T-helper 2 cell treated with Interferon-gamma antibody and Interleukin-4, amounts not matched to agents 5 μg/mL and 100 μg/mL, for 36 hours (primary cell): Measurements from ENCODE around the gene LST1.
"Not testable (repeated sequence)": the region's sequence is repeated elsewhere in the genome, so short reads cannot be mapped to it uniquely, and the experiment has no call there.

ENCODE experiments used
- DNase-seq: peaks from one replicate; pipeline ENCODE4 v3.0.0; 2021; ENCODE audit warnings: low spot score
- H3K27ac Mint-ChIP-seq: one replicate; pipeline ENCODE4 v1.8.0; 2021; ENCODE audit warnings: mild to moderate bottlenecking, mixed read lengths
- H3K27me3 Mint-ChIP-seq: one replicate; pipeline ENCODE4 v1.8.0; 2021; ENCODE audit warnings: low read depth, mixed read lengths
- H3K36me3 Mint-ChIP-seq: one replicate; pipeline ENCODE4 v1.8.0; 2021; ENCODE audit warnings: low read depth, mixed read lengths
- H3K4me1 Mint-ChIP-seq: one replicate; pipeline ENCODE4 v1.8.0; 2021; ENCODE audit warnings: low read depth, mixed read lengths
- H3K4me3 Mint-ChIP-seq: one replicate; pipeline ENCODE4 v1.8.0; 2022; ENCODE audit warnings: mild to moderate bottlenecking, moderate library complexity, mixed read lengths
- H3K9me3 Mint-ChIP-seq: one replicate; pipeline ENCODE4 v1.8.0; 2021; ENCODE audit warnings: mixed read lengths

The LST1 gene

DNA sequence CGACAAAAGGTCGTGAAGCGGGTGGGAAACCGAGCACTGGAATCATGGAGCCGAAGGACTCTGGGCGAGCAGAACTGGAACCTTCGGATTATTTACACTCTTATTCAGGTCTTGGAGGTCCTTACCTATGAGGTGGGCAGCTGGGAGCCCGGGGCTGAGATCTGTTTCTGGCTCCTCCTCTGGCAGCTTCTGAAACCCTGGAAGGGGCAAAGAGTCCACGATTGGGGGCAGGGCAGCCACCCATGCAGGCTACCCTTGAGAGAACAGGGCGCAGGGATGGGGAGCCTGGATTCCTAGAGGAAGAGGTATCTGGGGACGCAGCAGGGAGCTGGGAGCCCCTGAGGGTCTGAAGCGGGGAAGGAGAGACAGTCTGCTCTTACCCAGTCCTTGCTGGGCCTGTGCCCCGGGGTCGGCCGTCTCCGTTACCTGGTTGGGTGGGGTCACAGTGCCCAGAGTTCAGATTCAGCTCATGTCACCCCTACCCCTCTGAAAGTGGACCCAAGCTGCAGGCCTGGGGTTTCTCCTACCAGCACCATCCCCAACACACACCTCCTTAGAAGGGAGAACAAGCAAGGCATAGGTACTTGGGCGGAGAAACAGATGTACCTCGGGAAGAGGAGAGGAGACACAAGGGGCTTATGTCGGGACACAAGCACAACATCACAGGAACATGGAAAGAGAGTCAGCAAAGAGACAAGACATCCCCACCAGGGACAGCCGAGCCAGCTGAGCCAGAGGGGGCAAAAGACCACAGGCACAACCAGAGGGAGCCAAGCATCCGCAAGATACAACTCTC lies 4.4 kb upstream of the LST1 start:
- H3K27me3 Mint-ChIP-seq: no peaks in the 10 kb centered on the region
- peak overlapping the region; percentile 91 for H3K27ac Mint-ChIP-seq
- peak overlapping the region; percentile 95 for H3K4me3 Mint-ChIP-seq
- peaks cover 62% of the 10 kb centered on the region for H3K4me1 Mint-ChIP-seq
- peaks cover 59% of the 10 kb centered on the region for H3K36me3 Mint-ChIP-seq
- DNase-seq: no peak
- H3K9me3 Mint-ChIP-seq: no peaks in the 10 kb centered on the region

DNA sequence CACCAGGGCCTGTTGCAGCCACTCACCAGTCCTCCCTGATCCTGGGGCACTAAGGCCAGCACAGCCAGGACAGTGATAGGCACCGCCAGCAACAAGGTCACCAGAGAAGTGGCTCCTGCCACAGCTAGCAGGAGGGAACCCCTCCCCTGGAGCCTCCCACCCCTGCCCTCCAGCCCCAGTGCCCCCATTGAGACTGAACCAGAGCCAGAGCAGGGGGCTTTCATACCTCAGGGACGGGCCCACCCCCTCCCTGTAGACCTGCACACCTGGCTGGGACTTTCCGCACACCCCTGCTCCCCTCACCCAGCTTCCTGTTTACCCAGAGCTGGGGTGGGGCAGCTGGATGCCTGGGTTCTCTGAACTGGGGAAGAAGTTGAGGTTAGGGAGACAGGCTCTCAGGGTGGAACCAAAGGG lies 3.8 kb upstream of the LST1 start, which contains the start of gene LTB:
Gene LTB, minus strand, starts transcription at position 195 of the 414 bp plus-strand sequence. Its CDS starts 7 bp downstream, at position 188.
- H3K9me3 Mint-ChIP-seq: no peaks in the 10 kb centered on the region
- H3K36me3 Mint-ChIP-seq: peaks cover 54% of the 10 kb centered on the region
- peak within 1 kb of the TSS; percentile 91 for H3K27ac Mint-ChIP-seq
- peaks cover 62% of the 10 kb centered on the region for H3K4me1 Mint-ChIP-seq
- no peaks in the 10 kb centered on the region for H3K27me3 Mint-ChIP-seq
- no peak for DNase-seq
- peak within 1 kb of the TSS; percentile 95 for H3K4me3 Mint-ChIP-seq

DNA sequence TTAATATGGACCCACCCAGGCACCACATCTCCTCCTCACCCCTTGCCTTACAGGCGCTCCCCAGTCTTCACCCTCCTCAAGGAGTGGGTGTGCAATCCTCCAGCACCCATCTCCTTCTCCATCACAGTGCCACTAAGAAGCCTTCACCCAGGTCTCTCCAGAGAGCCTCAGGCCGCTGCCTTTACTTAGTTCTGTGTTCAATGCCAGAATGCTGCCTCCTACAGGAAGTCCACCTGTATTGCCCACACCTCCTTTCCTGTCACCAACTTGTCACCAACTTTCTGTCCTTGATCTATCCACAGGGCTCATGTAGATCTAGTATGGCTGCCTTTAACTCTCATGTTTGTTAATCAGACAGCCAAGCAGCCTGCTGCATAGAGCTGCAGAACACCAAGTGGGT lies 586 bp upstream of the LST1 start:
- Mint-ChIP-seq H3K9me3 (no peaks in the 10 kb centered on the region), H3K36me3 (peaks cover 37% of the 10 kb centered on the region), H3K27ac (peak overlapping the region; percentile 95), H3K4me3 (peak overlapping the region; percentile 78), H3K27me3 (no peaks in the 10 kb centered on the region), H3K4me1 (peaks cover 50% of the 10 kb centered on the region)
- no peak for DNase-seq

GRCh38 chr6:31586599-31587281 lies 663 bp downstream of the LST1 start:
- Mint-ChIP-seq H3K9me3 (no peaks in the 10 kb centered on the region), H3K4me1 (peaks cover 49% of the 10 kb centered on the region), H3K27me3 (no peaks in the 10 kb centered on the region), H3K4me3 (peak overlapping the region; percentile 78), H3K36me3 (peaks cover 26% of the 10 kb centered on the region), H3K27ac (peak overlapping the region; percentile 95)
- DNase-seq: no peak

GRCh38 chr6:31587791-31588777 lies 2.0 kb downstream of the LST1 start:
- peaks cover 47% of the 10 kb centered on the region for H3K4me1 Mint-ChIP-seq
- H3K27ac Mint-ChIP-seq: peak overlapping the region; percentile 86
- H3K4me3 Mint-ChIP-seq: peak overlapping the region; percentile 78
- DNase-seq: no peak
- H3K9me3 Mint-ChIP-seq: no peaks in the 10 kb centered on the region
- H3K36me3 Mint-ChIP-seq: peaks cover 18% of the 10 kb centered on the region
- no peaks in the 10 kb centered on the region for H3K27me3 Mint-ChIP-seq

- Mint-ChIP-seq H3K9me3 (no peaks in the 10 kb centered on the region), H3K4me1 (peaks cover 50% of the 10 kb centered on the region), H3K36me3 (peaks cover 18% of the 10 kb centered on the region), H3K4me3 (peak overlapping the region; percentile 19), H3K27me3 (no peaks in the 10 kb centered on the region), H3K27ac (peak overlapping the region; percentile 58)
- DNase-seq: no peak
Measured at GRCh38 chr6:31588871-31589650, 3.0 kb downstream of the LST1 start.

GRCh38 chr6:31590691-31591090 lies 4.6 kb downstream of the LST1 start:
- peak overlapping the region; percentile 14 for H3K4me3 Mint-ChIP-seq
- not testable (repeated sequence) for DNase-seq, H3K27me3 Mint-ChIP-seq, H3K9me3 Mint-ChIP-seq
- H3K36me3 Mint-ChIP-seq: peaks cover 14% of the 10 kb centered on the region
- peaks cover 49% of the 10 kb centered on the region for H3K4me1 Mint-ChIP-seq
- peak overlapping the region; percentile 35 for H3K27ac Mint-ChIP-seq

DNA sequence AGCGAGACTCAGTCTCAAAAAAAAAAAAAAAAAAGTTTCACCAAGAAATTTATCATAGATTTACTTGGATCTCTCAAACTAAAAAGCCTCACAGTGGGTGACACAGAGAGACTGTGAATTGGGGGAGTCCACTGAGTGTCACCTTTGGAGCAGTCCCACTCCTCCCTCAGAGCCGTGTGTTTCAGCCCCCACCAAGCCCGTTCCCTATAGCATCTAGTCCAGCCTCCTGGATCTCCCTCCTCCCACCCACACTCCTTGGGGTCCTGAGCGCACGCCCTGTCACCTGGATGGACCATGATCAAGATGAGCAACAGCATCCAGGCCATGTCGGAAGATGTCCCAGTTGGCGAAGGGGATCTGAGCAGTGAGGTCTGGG lies 6.3 kb downstream of the LST1 start:
- H3K4me3 Mint-ChIP-seq: peak overlapping the region; percentile 75
- H3K9me3 Mint-ChIP-seq: no peaks in the 10 kb centered on the region
- no peak for DNase-seq
- H3K27ac Mint-ChIP-seq: peak overlapping the region; percentile 88
- peaks cover 11% of the 10 kb centered on the region for H3K36me3 Mint-ChIP-seq
- H3K4me1 Mint-ChIP-seq: peaks cover 37% of the 10 kb centered on the region
- no peaks in the 10 kb centered on the region for H3K27me3 Mint-ChIP-seq

DNA sequence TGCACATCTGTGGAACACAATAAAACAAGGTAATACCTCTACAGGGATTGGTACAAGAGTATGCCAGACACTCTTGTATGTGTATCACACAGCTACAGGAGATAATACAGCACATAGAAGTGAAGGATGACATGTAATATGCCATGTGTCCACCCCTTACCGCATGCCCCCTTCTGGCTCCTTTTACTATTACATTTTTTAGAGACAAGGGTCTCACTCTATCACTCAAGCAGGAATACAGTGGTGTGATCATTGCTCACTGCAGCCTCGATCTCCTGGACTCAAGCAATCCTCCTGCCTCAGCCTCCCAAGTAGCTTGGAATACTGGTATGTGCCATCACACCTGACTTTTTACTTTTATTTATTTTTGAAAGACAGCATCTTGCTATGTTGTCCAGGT lies 10.9 kb downstream of the LST1 start:
- H3K4me3 Mint-ChIP-seq: peak overlapping the region; percentile 34
- DNase-seq: no peak
- H3K9me3 Mint-ChIP-seq: no peaks in the 10 kb centered on the region
- H3K4me1 Mint-ChIP-seq: peaks cover 36% of the 10 kb centered on the region
- no peaks in the 10 kb centered on the region for H3K36me3 Mint-ChIP-seq
- peak overlapping the region; percentile 10 for H3K27ac Mint-ChIP-seq
- H3K27me3 Mint-ChIP-seq: no peaks in the 10 kb centered on the region

GRCh38 chr6:31607317-31607716 lies 21.2 kb downstream of the LST1 start:
- no peak for DNase-seq
- Mint-ChIP-seq H3K4me1 (peaks cover 6% of the 10 kb centered on the region), H3K27ac (peak overlapping the region; percentile 38), H3K27me3 (no peaks in the 10 kb centered on the region), H3K9me3 (no peaks in the 10 kb centered on the region), H3K36me3 (no peaks in the 10 kb centered on the region), H3K4me3 (no peak overlapping the region)

- peaks cover 13% of the 10 kb centered on the region for H3K4me1 Mint-ChIP-seq
- H3K4me3 Mint-ChIP-seq: no peak overlapping the region
- no peak for DNase-seq
- no peaks in the 10 kb centered on the region for H3K36me3 Mint-ChIP-seq
- H3K9me3 Mint-ChIP-seq: no peaks in the 10 kb centered on the region
- H3K27ac Mint-ChIP-seq: no peak overlapping the region
- H3K27me3 Mint-ChIP-seq: no peaks in the 10 kb centered on the region
Measured at GRCh38 chr6:31609519-31610406, 23.7 kb downstream of the LST1 start.

- Mint-ChIP-seq H3K4me3 (no peak overlapping the region), H3K27ac (no peak overlapping the region), H3K9me3 (no peaks in the 10 kb centered on the region), H3K36me3 (no peaks in the 10 kb centered on the region), H3K27me3 (no peaks in the 10 kb centered on the region), H3K4me1 (peaks cover 23% of the 10 kb centered on the region)
- DNase-seq: no peak
Measured at GRCh38 chr6:31610968-31611367, 24.9 kb downstream of the LST1 start.
